D721Med (cell line): ENCODE results near the gene SCD.

Experiments
- DNase-seq: peaks from one replicate; pipeline ENCODE4 v3.0.0; 2011; ENCODE audit warnings: low spot score; ENCODE audit not compliant: insufficient read length
- FAIRE-seq: peaks from 2 replicates; lab custom pipeline; 2011; peaks lifted over from hg19 to GRCh38; lab: Jason Lieb, UNC
- TF ChIP-seq, protein P1 (sequence below): IDR thresholded peaks from 2 replicates; pipeline ENCODE4 v1.5.1; 2012; ENCODE audit warnings: mild to moderate bottlenecking, control low read depth; ENCODE audit not compliant: insufficient read depth; ENCODE audit errors: missing control alignments

The SCD gene

DNA sequence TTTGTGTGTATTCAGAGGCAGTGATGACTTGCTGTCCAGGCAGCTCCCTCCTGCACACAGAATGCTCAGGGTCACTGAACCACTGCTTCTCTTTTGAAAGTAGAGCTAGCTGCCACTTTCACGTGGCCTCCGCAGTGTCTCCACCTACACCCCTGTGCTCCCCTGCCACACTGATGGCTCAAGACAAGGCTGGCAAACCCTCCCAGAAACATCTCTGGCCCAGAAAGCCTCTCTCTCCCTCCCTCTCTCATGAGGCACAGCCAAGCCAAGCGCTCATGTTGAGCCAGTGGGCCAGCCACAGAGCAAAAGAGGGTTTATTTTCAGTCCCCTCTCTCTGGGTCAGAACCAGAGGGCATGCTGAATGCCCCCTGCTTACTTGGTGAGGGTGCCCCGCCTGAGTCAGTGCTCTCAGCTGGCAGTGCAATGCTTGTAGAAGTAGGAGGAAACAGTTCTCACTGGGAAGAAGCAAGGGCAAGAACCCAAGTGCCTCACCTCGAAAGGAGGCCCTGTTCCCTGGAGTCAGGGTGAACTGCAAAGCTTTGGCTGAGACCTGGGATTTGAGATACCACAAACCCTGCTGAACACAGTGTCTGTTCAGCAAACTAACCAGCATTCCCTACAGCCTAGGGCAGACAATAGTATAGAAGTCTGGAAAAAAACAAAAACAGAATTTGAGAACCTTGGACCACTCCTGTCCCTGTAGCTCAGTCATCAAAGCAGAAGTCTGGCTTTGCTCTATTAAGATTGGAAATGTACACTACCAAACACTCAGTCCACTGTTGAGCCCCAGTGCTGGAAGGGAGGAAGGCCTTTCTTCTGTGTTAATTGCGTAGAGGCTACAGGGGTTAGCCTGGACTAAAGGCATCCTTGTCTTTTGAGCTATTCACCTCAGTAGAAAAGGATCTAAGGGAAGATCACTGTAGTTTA, 15.8 kb downstream of the SCD start:
- FAIRE-seq (no peak), DNase-seq (no peak)
- TF ChIP-seq, protein P1, sequence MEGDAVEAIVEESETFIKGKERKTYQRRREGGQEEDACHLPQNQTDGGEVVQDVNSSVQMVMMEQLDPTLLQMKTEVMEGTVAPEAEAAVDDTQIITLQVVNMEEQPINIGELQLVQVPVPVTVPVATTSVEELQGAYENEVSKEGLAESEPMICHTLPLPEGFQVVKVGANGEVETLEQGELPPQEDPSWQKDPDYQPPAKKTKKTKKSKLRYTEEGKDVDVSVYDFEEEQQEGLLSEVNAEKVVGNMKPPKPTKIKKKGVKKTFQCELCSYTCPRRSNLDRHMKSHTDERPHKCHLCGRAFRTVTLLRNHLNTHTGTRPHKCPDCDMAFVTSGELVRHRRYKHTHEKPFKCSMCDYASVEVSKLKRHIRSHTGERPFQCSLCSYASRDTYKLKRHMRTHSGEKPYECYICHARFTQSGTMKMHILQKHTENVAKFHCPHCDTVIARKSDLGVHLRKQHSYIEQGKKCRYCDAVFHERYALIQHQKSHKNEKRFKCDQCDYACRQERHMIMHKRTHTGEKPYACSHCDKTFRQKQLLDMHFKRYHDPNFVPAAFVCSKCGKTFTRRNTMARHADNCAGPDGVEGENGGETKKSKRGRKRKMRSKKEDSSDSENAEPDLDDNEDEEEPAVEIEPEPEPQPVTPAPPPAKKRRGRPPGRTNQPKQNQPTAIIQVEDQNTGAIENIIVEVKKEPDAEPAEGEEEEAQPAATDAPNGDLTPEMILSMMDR, result no peak

DNA sequence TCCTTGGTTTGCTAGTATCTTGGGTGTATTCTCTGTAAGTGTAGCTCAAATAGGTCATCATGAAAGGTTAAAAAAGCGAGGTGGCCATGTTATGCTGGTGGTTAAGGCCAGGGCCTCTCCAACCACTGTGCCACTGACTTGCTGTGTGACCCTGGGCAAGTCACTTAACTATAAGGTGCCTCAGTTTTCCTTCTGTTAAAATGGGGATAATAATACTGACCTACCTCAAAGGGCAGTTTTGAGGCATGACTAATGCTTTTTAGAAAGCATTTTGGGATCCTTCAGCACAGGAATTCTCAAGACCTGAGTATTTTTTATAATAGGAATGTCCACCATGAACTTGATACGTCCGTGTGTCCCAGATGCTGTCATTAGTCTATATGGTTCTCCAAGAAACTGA, 17.1 kb downstream of the SCD start:
- DNase-seq (no peak), FAIRE-seq (no peak)
- TF ChIP-seq, protein P1, result no peak

DNA sequence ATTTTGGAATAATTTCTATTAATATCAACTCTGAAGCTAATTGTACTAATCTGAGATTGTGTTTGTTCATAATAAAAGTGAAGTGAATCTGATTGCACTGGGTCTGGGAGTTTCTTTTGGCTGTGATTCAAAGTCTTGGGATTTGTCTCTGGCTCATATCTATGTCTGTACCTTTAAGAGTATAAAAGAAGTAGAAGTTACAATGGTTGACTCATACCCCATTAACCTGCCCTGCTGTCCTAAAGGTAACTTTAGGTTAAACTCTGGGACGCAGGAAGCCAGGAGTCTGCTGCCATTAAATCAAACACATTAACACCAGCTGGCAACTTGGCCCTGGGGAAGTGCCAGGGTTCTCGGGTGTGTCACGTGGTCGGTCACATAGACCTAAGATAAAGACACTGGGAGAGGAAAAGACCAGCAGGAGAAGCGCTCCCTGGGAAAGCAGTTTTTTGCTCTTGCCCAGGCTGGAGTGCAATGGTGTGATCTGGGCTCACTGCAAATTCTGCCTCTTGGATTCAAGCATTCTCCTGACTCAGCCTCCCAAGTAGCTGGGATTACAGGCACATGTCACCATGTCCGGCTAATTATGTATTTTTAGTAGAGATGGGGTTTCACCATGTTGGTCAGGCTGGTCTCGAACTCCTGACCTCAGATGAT, 17.8 kb downstream of the SCD start:
- FAIRE-seq, result no peak

DNA sequence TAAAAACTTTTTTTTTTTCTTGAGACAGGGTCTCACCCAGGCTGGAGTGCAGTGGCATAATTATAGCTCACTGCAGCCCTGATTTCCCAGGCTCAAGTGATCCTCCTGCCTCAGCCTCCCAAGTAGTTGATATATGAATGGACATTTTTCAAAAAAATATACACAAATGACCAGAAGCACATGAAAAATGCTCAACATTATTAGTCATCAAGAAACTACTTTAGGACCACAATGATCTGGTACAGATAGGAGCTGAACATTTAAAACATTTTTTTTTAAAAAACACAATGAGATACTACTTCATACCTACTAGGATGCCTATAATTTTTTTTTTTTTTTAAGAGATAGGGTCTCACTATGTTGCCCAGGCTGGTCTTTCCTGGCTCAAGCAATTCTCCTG, 21.7 kb downstream of the SCD start:
- FAIRE-seq (no peak), DNase-seq (no peak)
- TF ChIP-seq, protein P1, result no peak

More for the DNA sequence above, 17.8 kb downstream of the SCD start:
- TF ChIP-seq, protein P1, result no peak
- DNase-seq, result no peak

DNA sequence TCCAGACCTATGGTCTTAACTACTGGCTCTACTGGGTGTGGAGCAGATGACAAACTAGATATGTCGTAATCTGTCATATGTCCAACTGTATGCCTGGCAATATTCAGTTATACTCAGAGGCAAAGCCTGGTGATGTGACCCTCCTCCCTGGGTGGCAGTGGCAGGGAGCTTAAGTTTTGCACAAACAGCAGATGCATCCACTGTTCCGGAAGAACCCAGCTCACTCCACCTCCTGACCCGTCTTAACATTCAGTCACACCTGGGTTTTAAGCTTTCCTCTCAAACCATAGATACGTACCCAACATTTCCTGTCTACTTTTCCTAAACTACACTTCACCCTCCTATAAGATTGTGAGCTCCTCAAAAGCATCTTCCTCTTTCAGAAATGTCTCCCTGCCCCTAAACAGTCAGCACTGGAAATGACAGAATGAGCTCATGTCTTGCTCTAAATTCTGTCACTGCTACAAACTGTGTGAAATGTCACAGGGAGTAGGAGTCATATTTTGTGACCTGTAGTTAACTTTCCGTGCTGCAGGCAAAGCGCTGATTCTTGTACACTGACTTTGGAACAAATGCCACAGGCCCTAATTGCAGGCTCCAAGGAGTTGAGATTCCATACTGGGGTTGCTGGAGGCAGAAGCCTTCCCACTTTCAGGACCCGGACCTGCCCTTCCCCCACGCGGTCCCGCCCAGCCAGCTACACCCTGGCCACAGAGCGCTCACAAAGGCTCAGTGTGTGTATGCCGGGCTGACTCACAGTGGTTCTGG, 23.9 kb downstream of the SCD start:
- TF ChIP-seq, protein P1, result no peak
- no peak for FAIRE-seq
- DNase-seq, result no peak

DNA sequence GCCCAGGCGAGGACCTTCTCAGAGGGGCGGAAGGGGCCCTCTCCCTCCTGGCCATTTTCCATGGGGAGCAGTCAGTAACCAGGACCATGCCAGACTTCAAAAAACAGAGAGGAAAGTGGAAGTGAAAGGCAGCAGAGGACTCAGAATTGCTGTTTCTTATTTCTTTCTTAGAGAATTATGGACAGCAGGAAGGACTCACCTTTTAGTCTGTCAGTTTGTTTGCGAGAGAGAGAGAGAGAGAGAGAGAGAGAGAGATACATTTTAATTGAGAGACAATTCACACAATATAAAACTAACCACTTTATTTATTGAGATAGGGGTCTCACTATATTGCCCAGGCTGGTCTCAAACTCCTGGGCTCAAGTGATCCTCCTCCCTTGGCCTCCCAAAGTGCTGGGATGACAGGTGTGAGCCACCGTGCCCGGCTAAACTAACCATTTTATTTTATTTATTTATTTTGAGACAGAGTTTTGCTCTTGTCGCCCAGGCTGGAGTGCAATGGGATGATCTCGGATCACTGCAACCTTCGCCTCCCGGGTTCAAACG, 24.5 kb downstream of the SCD start:
- FAIRE-seq (no peak), DNase-seq (no peak)
- TF ChIP-seq, protein P1, result no peak
